ENCODE results near the gene PACS2. TPM values are rescaled to one million over a fixed set of nuclear protein-coding genes. Genes with fewer than 3 reads are reported as not detected.

Gene PACS2
- total and polyA plus RNA-seq, 4 donors: 5.1 to 21.9 (median 9.8) TPM

- DNase-seq (ENCODE audit: low spot score): no peak
- H3K27ac ChIP-seq (ENCODE audit: low read depth in 1 of 2, low read length in 2 of 2): no peak overlapping the region
- 91% methylated on average over 9 of the region's 9 CpGs for WGBS
- no peak overlapping the region for H3K9ac ChIP-seq (ENCODE audit: low read depth in 1 of 2, low read length in 2 of 2)
- no peak overlapping the region for H3K4me3 ChIP-seq (ENCODE audit: low read depth in 1 of 3, low read length in 3 of 3)
- H3K4me1 ChIP-seq (ENCODE audit: control insufficient read depth in 4 of 4, insufficient read depth in 4 of 4, low read length in 3 of 4): peaks cover 0 to 3% (median 1%) of the 10 kb centered on the region in 4 donors
- peaks cover 0 to 7% (median 0%) of the 10 kb centered on the region in 4 donors for H3K36me3 ChIP-seq (ENCODE audit: control insufficient read depth in 4 of 4, insufficient read depth in 3 of 4, low read depth in 1 of 4, low read length in 3 of 4)
- H3K9me3 ChIP-seq (ENCODE audit: control insufficient read depth in 4 of 4, low read length in 3 of 4): no peaks in the 10 kb centered on the region
- H3K27me3 ChIP-seq (ENCODE audit: control insufficient read depth in 4 of 4, insufficient read depth in 4 of 4, low read length in 3 of 4): no peaks in the 10 kb centered on the region
- TF ChIP-seq HNF4G (IDR thresholded peaks at IDR 0.05): no peak
- no peak for TF ChIP-seq FOXA1 (IDR thresholded peaks at IDR 0.05)
- no peak for TF ChIP-seq REST (IDR thresholded peaks at IDR 0.05)
Measured at GRCh38 chr14:105356927-105357326, 42.4 kb downstream of the PACS2 start.

- Histone ChIP-seq H3K27me3 (ENCODE audit: control insufficient read depth in 4 of 4, insufficient read depth in 4 of 4, low read length in 3 of 4) (no peaks in the 10 kb centered on the region), H3K4me1 (ENCODE audit: control insufficient read depth in 4 of 4, insufficient read depth in 4 of 4, low read length in 3 of 4) (no peaks in the 10 kb centered on the region), H3K9me3 (ENCODE audit: control insufficient read depth in 4 of 4, low read length in 3 of 4) (no peaks in the 10 kb centered on the region), H3K36me3 (ENCODE audit: control insufficient read depth in 4 of 4, insufficient read depth in 3 of 4, low read depth in 1 of 4, low read length in 3 of 4) (peaks cover 0 to 7% (median 0%) of the 10 kb centered on the region in 4 donors), H3K27ac (ENCODE audit: low read depth in 1 of 2, low read length in 2 of 2) (no peak overlapping the region), H3K9ac (ENCODE audit: low read depth in 1 of 2, low read length in 2 of 2) (no peak overlapping the region), H3K4me3 (ENCODE audit: low read depth in 1 of 3, low read length in 3 of 3) (no peak overlapping the region)
- no peak for TF ChIP-seq RAD21 (IDR thresholded peaks at IDR 0.05)
- TF ChIP-seq SP1 (IDR thresholded peaks at IDR 0.05): no peak
- no peak for TF ChIP-seq ATF3 (IDR thresholded peaks at IDR 0.05)
- TF ChIP-seq FOXA1 (IDR thresholded peaks at IDR 0.05): no peak
- TF ChIP-seq HNF4G (IDR thresholded peaks at IDR 0.05): no peak
- TF ChIP-seq EGR1 (IDR thresholded peaks at IDR 0.05; ENCODE audit: low read depth in 2 of 2): no peak
- TF ChIP-seq RXRA (IDR thresholded peaks at IDR 0.05): no peak
- no peak for TF ChIP-seq FOXA2 (IDR thresholded peaks at IDR 0.05)
- no peak for TF ChIP-seq MAX (IDR thresholded peaks at IDR 0.05)
- no peak for TF ChIP-seq HNF4A (conservative IDR thresholded peaks at IDR 0.05)
- no peak for TF ChIP-seq JUND (IDR thresholded peaks at IDR 0.05)
- TF ChIP-seq TAF1 (conservative IDR thresholded peaks at IDR 0.05): no peak
- no peak for TF ChIP-seq GABPA (IDR thresholded peaks at IDR 0.05 in 1 of 2, conservative IDR thresholded peaks at IDR 0.05 in 1 of 2)
- TF ChIP-seq YY1 (IDR thresholded peaks at IDR 0.05): no peak
- no peak for TF ChIP-seq ZBTB33 (IDR thresholded peaks at IDR 0.05)
- no peak for DNase-seq (ENCODE audit: low spot score)
- WGBS: 96% methylated on average over 17 of the region's 17 CpGs
Measured at GRCh38 chr14:105357626-105358025, 43.1 kb downstream of the PACS2 start.
